Effector memory CD8-positive, alpha-beta T cell (primary cell): ENCODE results near the gene IQCM.
"Not testable (repeated sequence)": the region's sequence is repeated elsewhere in the genome, so short reads cannot be mapped to it uniquely, and the experiment has no call there.

ENCODE experiments used
- ATAC-seq: fragments of 150-1000 bp; cut with Tn5 transposase; replicated peaks from 2 replicates; pipeline ENCODE4 v1.10.0; 2021; ENCODE audit warnings: mild to moderate bottlenecking, moderate library complexity
- DNase-seq, 3 experiments: peaks; one replicate each; pipeline ENCODE4 v3.0.0; 2021
- H3K27ac Mint-ChIP-seq, 2 donors: one replicate each; pipeline ENCODE4 v1.8.0; 2022; ENCODE audit warnings: mild to moderate bottlenecking in 2 of 2, mixed read lengths in 2 of 2, moderate library complexity in 2 of 2
- H3K27me3 Mint-ChIP-seq, 2 donors: one replicate each; pipeline ENCODE4 v1.8.0; 2022; ENCODE audit warnings: mixed read lengths in 2 of 2
- H3K36me3 Mint-ChIP-seq: one replicate; pipeline ENCODE4 v1.8.0; 2022; ENCODE audit warnings: mild to moderate bottlenecking, moderate library complexity, mixed read lengths; ENCODE audit not compliant: insufficient read depth
- H3K4me1 Mint-ChIP-seq, 2 donors: one replicate each; pipeline ENCODE4 v1.8.0; 2022; ENCODE audit warnings: low read depth in 2 of 2, mixed read lengths in 2 of 2
- H3K4me3 Mint-ChIP-seq, 2 donors: one replicate each; pipeline ENCODE4 v1.8.0; 2022; ENCODE audit warnings: mild to moderate bottlenecking in 2 of 2, mixed read lengths in 2 of 2, moderate library complexity in 2 of 2
- H3K9me3 Mint-ChIP-seq, 2 donors: one replicate each; pipeline ENCODE4 v1.8.0; 2022; ENCODE audit warnings: mixed read lengths in 2 of 2

The IQCM gene

DNA sequence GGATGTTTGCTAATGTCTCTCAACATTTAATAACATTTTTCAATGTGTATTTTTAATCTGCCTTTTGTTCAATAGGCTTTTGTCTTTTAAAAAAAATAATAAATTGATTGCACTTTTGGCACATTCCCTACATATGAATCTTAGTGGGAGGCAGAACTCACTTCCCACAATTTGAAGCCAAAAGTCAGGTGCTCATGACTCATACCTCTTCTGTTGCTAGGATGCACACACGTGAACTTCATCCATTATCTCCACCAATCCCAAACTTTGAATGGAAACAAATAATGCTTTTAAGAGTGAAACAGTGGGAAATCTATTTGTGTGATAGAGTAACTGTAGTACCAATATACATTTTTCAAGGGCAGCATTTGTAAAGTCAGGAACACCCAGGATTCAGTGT is 260.5 kb downstream of the IQCM start:
- H3K4me3 Mint-ChIP-seq, result no peak overlapping the region
- DNase-seq, result no peak
- peaks cover 10 to 16% of the 10 kb centered on the region in 2 donors for H3K9me3 Mint-ChIP-seq

DNA sequence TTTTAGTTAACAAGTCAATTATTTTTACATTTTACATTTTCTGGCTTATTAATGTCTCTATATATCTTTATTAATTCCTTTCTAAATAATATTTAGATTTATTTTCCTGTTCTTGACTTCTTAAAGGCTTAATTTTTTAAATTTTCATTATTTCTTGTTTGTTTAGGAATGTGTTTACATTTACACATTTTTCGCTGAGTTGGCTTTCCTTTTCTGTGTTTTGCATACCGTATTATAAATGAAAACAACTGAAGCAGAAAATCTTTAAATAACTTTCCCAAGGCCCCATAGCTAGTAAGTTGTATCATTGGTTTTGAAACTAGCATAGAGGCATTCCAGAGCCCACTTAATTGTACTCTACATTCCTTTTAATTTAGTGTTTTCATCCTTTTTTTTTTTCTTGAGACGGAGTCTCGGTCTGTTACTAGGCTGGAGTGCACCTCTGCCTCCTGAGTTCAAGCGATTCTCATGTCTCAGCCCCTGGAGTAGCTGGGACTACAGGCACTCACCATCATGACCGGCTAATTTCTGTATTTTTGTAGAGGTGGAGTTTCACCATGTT is 261.6 kb downstream of the IQCM start:
- Mint-ChIP-seq H3K36me3 (no peaks in the 10 kb centered on the region), H3K9me3 (peaks cover 10 to 13% of the 10 kb centered on the region in 2 donors), H3K4me1 (no peaks in the 10 kb centered on the region), H3K4me3 (no peak overlapping the region), H3K27me3 (no peaks in the 10 kb centered on the region), H3K27ac (no peak overlapping the region)
- DNase-seq (no peak), ATAC-seq (no peak)

More for the DNA sequence above, 260.5 kb downstream of the IQCM start:
- Mint-ChIP-seq H3K27me3 (no peaks in the 10 kb centered on the region), H3K27ac (no peak overlapping the region), H3K4me1 (no peaks in the 10 kb centered on the region), H3K36me3 (no peaks in the 10 kb centered on the region)
- no peak for ATAC-seq

DNA sequence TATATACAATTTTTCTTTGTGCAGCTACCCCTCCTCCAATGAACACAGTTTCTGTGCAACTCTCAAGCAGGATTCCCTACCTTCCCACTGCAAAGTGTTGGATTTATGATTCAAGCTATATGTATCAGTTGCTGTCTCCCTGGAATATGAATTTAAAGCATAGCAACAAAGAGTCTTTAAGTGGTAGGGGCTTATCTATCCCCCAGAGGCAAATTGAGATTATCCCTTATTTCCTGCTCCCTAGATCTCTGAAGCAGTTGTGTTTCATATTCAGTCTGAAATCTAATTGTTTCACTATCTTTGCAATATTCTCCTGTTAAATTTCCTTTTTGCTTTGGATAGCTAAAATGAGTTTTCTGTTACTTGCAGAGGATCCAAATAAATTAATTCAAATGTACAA is 263.0 kb downstream of the IQCM start:
- ATAC-seq (no peak), DNase-seq (no peak)
- Mint-ChIP-seq H3K9me3 (peaks cover under 1 to 5% of the 10 kb centered on the region in 2 donors), H3K4me1 (no peaks in the 10 kb centered on the region), H3K36me3 (no peaks in the 10 kb centered on the region), H3K4me3 (no peak overlapping the region), H3K27ac (no peak overlapping the region), H3K27me3 (no peaks in the 10 kb centered on the region)

DNA sequence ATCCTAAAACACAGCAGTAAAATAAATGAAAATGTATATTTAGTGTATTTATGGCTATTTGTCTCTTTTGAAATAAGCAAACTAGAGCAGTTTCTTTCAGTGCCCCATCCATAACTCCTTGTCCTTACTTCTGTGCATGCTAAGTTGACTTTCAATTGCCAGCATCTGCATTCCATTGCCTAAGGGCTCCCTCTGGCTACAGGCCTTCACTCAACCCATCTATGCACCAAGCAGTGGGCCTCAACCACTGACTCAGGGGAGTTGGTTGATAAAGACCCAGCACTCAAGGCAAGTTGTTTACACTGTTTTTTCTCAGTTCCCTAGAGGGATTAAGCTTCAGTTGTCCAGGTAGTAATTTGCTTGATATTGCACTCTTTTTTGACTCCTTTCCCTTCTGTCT is 265.7 kb downstream of the IQCM start:
- Mint-ChIP-seq H3K36me3 (no peaks in the 10 kb centered on the region), H3K4me3 (no peak overlapping the region), H3K27ac (no peak overlapping the region)

DNA sequence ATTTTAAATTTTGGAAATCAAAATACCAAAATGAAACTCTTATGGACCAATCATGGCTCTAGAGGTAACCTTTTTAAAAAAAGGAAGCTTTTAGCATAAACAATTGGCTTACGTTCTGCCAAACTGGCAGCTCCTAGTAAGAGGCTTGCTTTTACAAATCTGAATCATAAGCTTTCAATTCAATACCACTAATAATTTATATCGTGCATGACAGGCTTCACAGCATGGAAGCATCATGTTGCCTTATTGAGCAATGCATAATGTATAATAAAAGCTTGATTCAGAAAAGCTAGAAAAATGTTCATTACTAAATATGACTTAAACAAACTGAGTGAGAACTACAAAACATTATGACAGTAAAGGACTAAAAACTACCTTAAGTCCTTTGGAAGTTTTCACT is 280.9 kb downstream of the IQCM start:
- H3K4me1 Mint-ChIP-seq, result no peaks in the 10 kb centered on the region
- ATAC-seq, result no peak
- no peak overlapping the region for H3K27ac Mint-ChIP-seq
- no peak for DNase-seq
- H3K27me3 Mint-ChIP-seq, result no peaks in the 10 kb centered on the region
- H3K4me3 Mint-ChIP-seq, result no peak overlapping the region
- peaks cover 9 to 20% of the 10 kb centered on the region in 2 donors for H3K9me3 Mint-ChIP-seq
- H3K36me3 Mint-ChIP-seq, result no peaks in the 10 kb centered on the region

More for the DNA sequence above, 265.7 kb downstream of the IQCM start:
- no peaks in the 10 kb centered on the region for H3K4me1 Mint-ChIP-seq
- no peaks in the 10 kb centered on the region for H3K9me3 Mint-ChIP-seq
- H3K27me3 Mint-ChIP-seq, result no peaks in the 10 kb centered on the region
- no peak for ATAC-seq
- DNase-seq, result no peak

DNA sequence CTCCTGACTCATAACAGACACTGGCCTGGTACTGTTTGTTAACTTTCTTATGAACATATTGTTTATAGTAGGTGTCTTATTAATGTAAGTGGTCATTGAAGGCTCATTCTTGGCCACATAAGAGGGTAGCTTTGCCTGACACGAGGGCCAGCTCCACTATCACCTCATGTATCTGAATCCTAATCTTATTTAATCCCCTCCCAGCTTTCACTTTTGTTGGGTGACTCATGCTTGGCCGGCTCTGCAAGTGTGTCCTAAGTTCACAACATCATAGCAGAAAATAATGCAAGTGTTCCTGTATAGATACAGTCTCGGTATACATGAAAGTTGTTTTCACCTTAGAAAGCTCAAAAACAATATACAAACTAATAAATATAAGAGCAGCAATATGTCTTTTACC is 283.8 kb downstream of the IQCM start:
- Mint-ChIP-seq H3K27me3 (no peaks in the 10 kb centered on the region), H3K27ac (no peak overlapping the region), H3K4me1 (no peaks in the 10 kb centered on the region), H3K4me3 (no peak overlapping the region), H3K36me3 (no peaks in the 10 kb centered on the region), H3K9me3 (peaks cover 0 to 18% of the 10 kb centered on the region in 2 donors)
- no peak for DNase-seq
- no peak for ATAC-seq

DNA sequence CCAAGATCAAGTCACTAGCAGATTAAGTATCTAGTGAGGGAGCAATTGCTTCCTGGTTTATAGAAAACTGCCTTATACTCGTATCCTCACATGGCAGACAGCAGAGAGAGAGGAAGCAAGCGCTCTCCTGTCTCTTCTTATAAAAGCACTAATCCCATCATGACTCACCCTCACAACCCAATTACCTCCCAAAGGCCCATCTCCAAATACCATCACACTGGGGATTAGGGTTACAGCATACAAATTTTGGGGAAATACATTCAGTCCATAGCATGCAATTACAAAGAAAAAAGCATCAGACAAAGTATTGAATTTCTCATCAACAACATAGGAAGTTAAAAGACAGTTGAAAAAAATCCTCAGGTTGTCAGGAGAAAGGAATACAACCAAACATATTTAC is 292.6 kb downstream of the IQCM start:
- no peaks in the 10 kb centered on the region for H3K36me3 Mint-ChIP-seq
- no peak overlapping the region for H3K27ac Mint-ChIP-seq
- no peaks in the 10 kb centered on the region for H3K4me1 Mint-ChIP-seq
- H3K27me3 Mint-ChIP-seq, result no peaks in the 10 kb centered on the region
- peaks cover 4 to 5% of the 10 kb centered on the region in 2 donors for H3K9me3 Mint-ChIP-seq
- ATAC-seq, result no peak
- no peak for DNase-seq
- H3K4me3 Mint-ChIP-seq, result no peak overlapping the region

DNA sequence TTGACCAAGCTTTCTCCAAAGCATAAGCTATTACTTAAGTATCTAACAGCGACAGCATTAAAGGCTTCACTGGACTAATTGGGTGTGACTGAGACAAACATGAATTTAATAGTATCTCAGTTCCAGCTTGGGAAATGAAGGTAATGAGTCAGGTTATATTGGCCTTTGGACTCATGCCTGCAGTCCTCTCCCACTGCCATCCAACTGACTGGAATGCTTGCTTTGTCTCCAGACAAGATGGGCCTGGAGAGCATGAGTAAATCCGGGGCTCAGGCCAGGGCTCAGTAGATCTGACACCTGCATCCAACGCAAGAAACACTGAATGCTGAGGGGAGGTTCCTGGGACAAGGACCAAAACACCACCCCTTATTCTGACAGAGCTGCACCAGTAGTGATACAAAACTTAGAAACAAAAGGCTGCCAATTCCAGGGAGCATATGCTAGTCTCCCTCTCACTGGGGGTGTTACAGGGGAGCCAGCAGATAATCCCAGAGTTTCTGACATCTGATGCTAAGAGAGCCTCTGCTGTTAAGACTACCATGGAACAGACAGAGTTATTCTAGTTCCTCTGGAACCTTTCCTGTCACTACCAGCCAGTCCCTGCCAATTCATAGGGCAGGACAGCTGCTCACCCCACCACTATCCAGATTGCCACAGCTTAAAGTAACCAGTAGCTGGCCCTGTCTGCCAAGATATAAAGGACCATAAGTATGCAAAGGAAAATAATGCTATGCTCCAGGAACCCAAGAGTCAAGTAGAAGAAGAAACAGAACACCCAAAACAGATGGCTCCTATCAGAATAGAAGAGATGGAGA is 293.8 kb downstream of the IQCM start:
- H3K36me3 Mint-ChIP-seq, result no peaks in the 10 kb centered on the region
- DNase-seq (no peak), ATAC-seq (no peak)
- no peak overlapping the region for H3K4me3 Mint-ChIP-seq
- H3K27ac Mint-ChIP-seq, result no peak overlapping the region
- H3K9me3 Mint-ChIP-seq, result peaks cover 3 to 14% of the 10 kb centered on the region in 2 donors
- H3K4me1 Mint-ChIP-seq, result no peaks in the 10 kb centered on the region
- no peaks in the 10 kb centered on the region for H3K27me3 Mint-ChIP-seq

DNA sequence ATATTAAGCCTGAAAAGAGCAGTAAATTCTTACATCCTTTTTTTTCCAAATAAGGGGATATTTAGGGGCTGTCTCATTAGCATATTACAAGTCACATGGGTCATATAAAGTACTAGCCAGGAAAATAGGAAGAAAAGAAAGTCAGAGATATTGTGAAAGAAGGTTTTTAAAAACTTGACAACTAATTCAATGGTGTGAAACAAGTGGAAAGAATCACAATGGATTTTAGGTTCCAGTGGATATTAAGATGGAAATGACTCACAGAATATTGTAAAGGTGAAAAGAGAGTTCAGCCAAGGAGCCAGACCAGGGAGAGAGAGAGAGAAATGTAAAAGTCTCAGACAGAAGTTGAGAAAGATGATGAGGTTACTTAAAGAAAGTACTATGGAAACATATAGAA is 297.2 kb downstream of the IQCM start:
- no peak for ATAC-seq
- Mint-ChIP-seq H3K4me1 (no peaks in the 10 kb centered on the region), H3K9me3 (peaks cover 6 to 19% of the 10 kb centered on the region in 2 donors), H3K27me3 (no peaks in the 10 kb centered on the region), H3K4me3 (no peak overlapping the region), H3K27ac (no peak overlapping the region), H3K36me3 (no peaks in the 10 kb centered on the region)
- no peak for DNase-seq

DNA sequence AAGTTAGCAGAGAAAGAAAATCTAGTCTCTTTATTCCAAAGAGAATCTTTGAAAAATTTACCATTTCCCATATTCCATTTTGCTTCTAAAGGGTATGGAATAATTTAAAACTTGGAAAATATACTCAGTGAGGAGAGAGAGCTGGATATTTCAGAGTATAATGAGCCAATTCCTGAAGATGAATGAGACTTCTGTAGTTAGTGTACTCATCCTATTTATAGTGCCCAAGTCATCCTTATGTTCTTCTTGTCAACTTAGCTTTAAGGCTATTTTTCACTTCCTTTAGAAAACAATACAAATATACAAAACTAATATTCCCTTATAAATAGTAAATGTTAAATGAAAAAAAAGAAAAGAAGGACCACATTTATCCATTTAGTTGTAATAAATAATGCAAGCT is 302.6 kb downstream of the IQCM start:
- Mint-ChIP-seq H3K27me3 (no peaks in the 10 kb centered on the region), H3K27ac (no peak overlapping the region), H3K4me3 (no peak overlapping the region), H3K36me3 (no peaks in the 10 kb centered on the region), H3K4me1 (no peaks in the 10 kb centered on the region), H3K9me3 (peaks cover 4 to 14% of the 10 kb centered on the region in 2 donors)
- ATAC-seq (no peak), DNase-seq (no peak)

DNA sequence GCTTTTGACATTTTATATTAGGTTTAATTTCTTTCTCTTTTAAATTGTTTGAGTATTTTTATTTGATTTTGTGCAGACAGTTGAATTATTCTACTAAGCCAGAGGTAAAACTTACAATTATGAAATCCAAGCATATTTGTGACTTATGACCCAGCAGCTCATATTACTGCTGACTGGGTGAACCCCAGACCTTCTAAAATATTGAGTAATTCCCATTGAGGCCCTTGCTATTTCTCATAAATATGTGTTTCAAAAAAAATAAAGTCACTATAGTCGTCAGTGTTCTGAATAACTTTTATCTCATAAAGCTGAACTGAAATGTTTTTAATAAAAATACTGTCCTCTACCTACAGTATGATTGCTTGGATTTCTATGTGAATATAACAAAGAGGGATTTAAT is 303.1 kb downstream of the IQCM start:
- Mint-ChIP-seq H3K9me3 (peaks cover 4 to 12% of the 10 kb centered on the region in 2 donors), H3K4me1 (no peaks in the 10 kb centered on the region), H3K27me3 (no peaks in the 10 kb centered on the region), H3K4me3 (no peak overlapping the region), H3K27ac (no peak overlapping the region), H3K36me3 (no peaks in the 10 kb centered on the region)
- no peak for ATAC-seq
- DNase-seq, result no peak

DNA sequence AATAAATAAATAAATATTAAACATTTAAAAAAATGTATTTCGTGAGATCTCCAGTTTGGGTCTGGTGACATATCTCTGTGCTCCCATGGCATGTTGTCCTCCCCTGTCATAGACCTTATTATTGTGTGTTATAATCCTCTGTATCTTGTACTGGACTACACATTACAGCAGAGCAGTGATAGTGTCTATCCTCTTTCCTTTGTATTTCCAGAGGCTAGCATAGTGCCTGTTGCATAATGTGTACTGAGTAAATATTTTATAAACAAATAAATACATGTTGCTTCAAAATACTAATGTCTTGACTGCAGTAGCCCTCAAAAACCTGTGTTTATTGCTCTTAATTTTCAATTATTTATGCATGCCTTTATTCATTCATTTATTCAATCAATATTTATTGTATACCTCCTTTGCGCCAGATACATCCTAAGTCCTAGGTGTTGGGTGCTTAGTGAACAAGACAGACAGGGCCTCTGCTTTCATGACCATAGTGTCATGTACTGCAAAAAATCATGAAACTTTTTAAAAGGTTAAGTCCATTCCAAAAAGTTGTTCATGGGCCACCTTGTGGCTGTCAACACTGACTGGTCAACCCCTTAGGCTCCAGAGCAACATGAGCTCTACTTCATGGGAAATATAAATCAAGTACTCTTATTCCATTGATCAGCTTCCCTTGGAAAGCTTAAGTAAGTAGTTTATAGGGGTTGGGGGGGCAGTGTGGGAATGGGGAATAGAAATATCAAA is 303.9 kb downstream of the IQCM start:
- H3K4me1 Mint-ChIP-seq, result no peaks in the 10 kb centered on the region
- H3K27me3 Mint-ChIP-seq, result no peaks in the 10 kb centered on the region
- H3K27ac Mint-ChIP-seq, result no peak overlapping the region
- H3K36me3 Mint-ChIP-seq, result no peaks in the 10 kb centered on the region
- DNase-seq, result no peak
- H3K9me3 Mint-ChIP-seq, result peaks cover 7 to 12% of the 10 kb centered on the region in 2 donors
- H3K4me3 Mint-ChIP-seq, result no peak overlapping the region
- ATAC-seq, result no peak

DNA sequence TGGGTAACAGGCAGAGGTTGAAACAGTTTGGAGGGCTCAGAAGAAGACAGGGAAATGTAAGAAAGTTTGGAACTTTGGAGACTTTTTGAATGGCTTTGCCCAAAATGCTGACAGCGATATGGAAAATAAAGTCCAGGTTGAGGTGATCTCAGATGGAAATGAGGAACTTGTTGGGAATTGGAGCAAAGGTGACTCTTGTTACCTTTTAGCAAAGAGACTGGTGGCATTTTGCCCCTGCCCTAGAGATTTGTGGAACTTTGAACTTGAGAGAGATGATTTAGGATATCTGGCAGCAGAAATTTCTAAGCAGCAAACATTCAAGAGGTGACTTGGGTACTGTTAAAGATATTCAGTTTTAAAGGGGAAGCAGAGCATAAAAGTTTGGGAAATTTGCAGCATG is 308.3 kb downstream of the IQCM start:
- DNase-seq, H3K27me3 Mint-ChIP-seq, ATAC-seq, H3K4me3 Mint-ChIP-seq, H3K27ac Mint-ChIP-seq, H3K4me1 Mint-ChIP-seq, H3K9me3 Mint-ChIP-seq, H3K36me3 Mint-ChIP-seq: not testable (repeated sequence)

DNA sequence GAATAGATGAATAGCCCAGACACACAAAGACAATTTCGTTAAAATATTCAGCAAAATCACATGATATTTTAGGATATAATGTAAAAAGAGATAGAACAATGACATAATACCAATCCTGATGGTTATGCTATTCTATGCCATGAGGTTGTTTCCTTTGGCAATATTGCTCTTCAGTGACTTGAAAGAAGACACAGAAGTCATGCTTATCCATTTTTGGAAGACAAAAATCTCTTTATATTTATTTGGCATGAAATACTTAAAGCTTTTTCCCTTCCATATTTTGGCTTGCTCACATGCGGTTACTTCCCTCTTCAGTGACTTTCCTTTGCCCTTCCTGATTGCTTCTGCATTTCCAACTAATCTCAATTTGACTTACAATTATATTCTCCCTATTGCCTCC is 314.8 kb downstream of the IQCM start:
- Mint-ChIP-seq H3K4me1 (no peaks in the 10 kb centered on the region), H3K27me3 (no peaks in the 10 kb centered on the region), H3K27ac (no peak overlapping the region), H3K4me3 (no peak overlapping the region), H3K9me3 (peaks cover 6 to 7% of the 10 kb centered on the region in 2 donors), H3K36me3 (no peaks in the 10 kb centered on the region)
- ATAC-seq (no peak), DNase-seq (no peak)
